ENCODE data around the gene CACNA2D4. TPM values are rescaled to one million over a fixed set of nuclear protein-coding genes. Genes with fewer than 3 reads are reported as not detected.

The CACNA2D4 gene
- total and polyA plus RNA-seq, 4 donors = 0.82 to 2.8 (median 1.3) TPM

DNA sequence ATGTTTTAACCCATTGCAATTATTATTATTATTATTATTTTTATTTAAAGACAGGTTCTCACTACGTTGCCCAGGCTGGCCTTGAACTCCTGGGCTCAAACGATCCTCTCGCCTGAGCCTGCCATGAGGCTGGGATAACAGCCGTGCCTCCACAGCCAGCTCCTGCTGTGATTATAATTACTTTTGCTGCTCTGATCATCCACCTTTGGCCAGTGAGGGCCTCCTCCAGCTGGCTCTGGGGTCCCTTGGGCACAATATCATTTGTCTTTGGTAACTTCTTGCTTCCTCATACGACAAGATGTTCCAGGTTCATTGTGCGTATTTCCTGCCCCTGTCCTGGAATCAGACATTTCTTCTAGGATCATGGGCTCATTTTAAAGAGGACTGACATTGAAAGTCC lies 69.7 kb downstream of the CACNA2D4 start:
- Histone ChIP-seq H3K9me3 (ENCODE audit: control insufficient read depth in 4 of 4, low read length in 3 of 4) (no peaks in the 10 kb centered on the region), H3K4me1 (ENCODE audit: control insufficient read depth in 4 of 4, insufficient read depth in 4 of 4, low read length in 3 of 4) (no peaks in the 10 kb centered on the region), H3K36me3 (ENCODE audit: control insufficient read depth in 4 of 4, insufficient read depth in 3 of 4, low read depth in 1 of 4, low read length in 3 of 4) (no peaks in the 10 kb centered on the region), H3K27ac (ENCODE audit: low read depth in 1 of 2, low read length in 2 of 2) (no peak overlapping the region), H3K4me3 (ENCODE audit: low read depth in 1 of 3, low read length in 3 of 3) (no peak overlapping the region), H3K27me3 (ENCODE audit: control insufficient read depth in 4 of 4, insufficient read depth in 4 of 4, low read length in 3 of 4) (no peaks in the 10 kb centered on the region), H3K9ac (ENCODE audit: low read depth in 1 of 2, low read length in 2 of 2) (no peak overlapping the region)
- 82% methylated on average over 6 of the region's 6 CpGs for WGBS
- TF ChIP-seq, protein P1, sequence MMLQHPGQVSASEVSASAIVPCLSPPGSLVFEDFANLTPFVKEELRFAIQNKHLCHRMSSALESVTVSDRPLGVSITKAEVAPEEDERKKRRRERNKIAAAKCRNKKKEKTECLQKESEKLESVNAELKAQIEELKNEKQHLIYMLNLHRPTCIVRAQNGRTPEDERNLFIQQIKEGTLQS (IDR thresholded peaks at IDR 0.05) = no peak
- TF ChIP-seq HNF4G (IDR thresholded peaks at IDR 0.05) (no peak), JUND (IDR thresholded peaks at IDR 0.05) (no peak), FOXA2 (IDR thresholded peaks at IDR 0.05) (no peak), EGR1 (IDR thresholded peaks at IDR 0.05; ENCODE audit: low read depth in 2 of 2) (no peak)
- TF ChIP-seq, protein P2, sequence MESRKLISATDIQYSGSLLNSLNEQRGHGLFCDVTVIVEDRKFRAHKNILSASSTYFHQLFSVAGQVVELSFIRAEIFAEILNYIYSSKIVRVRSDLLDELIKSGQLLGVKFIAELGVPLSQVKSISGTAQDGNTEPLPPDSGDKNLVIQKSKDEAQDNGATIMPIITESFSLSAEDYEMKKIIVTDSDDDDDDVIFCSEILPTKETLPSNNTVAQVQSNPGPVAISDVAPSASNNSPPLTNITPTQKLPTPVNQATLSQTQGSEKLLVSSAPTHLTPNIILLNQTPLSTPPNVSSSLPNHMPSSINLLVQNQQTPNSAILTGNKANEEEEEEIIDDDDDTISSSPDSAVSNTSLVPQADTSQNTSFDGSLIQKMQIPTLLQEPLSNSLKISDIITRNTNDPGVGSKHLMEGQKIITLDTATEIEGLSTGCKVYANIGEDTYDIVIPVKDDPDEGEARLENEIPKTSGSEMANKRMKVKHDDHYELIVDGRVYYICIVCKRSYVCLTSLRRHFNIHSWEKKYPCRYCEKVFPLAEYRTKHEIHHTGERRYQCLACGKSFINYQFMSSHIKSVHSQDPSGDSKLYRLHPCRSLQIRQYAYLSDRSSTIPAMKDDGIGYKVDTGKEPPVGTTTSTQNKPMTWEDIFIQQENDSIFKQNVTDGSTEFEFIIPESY (IDR thresholded peaks at IDR 0.05) = no peak
- DNase-seq (ENCODE audit: low spot score) = no peak

DNA sequence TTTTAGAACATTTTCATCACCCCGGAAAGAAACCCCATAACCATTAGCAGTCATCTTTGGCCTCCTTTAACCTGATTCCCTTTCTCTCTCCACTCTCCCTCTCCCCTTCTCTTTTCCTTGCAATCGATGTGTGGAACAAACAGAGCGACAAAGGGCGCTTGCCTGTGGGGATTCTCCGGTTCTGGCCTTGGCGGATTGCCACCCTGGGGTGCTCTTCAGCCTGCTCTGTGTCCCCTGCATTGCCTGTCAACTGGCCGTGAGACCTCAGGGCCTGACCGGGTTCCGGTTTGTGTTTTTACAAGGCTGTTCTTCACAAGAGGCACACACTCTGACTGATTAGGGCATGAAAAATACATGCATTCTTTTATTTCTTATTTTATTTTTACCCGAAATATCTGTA lies 70.3 kb downstream of the CACNA2D4 start:
- Histone ChIP-seq H3K9me3 (ENCODE audit: control insufficient read depth in 4 of 4, low read length in 3 of 4) (no peaks in the 10 kb centered on the region), H3K36me3 (ENCODE audit: control insufficient read depth in 4 of 4, insufficient read depth in 3 of 4, low read depth in 1 of 4, low read length in 3 of 4) (no peaks in the 10 kb centered on the region), H3K27ac (ENCODE audit: low read depth in 1 of 2, low read length in 2 of 2) (no peak overlapping the region), H3K4me1 (ENCODE audit: control insufficient read depth in 4 of 4, insufficient read depth in 4 of 4, low read length in 3 of 4) (no peaks in the 10 kb centered on the region), H3K27me3 (ENCODE audit: control insufficient read depth in 4 of 4, insufficient read depth in 4 of 4, low read length in 3 of 4) (no peaks in the 10 kb centered on the region), H3K9ac (ENCODE audit: low read depth in 1 of 2, low read length in 2 of 2) (no peak overlapping the region), H3K4me3 (ENCODE audit: low read depth in 1 of 3, low read length in 3 of 3) (no peak overlapping the region)
- no peak for DNase-seq (ENCODE audit: low spot score)
- TF ChIP-seq, protein P1 (IDR thresholded peaks at IDR 0.05) = no peak
- TF ChIP-seq TAF1 (conservative IDR thresholded peaks at IDR 0.05) (no peak), FOXA2 (IDR thresholded peaks at IDR 0.05) (no peak), RAD21 (IDR thresholded peaks at IDR 0.05) (no peak), YY1 (IDR thresholded peaks at IDR 0.05) (no peak), HNF4G (IDR thresholded peaks at IDR 0.05) (no peak), FOXA1 (IDR thresholded peaks at IDR 0.05) (no peak), RXRA (IDR thresholded peaks at IDR 0.05) (no peak), JUND (IDR thresholded peaks at IDR 0.05) (no peak), HNF4A (conservative IDR thresholded peaks at IDR 0.05) (no peak), SP1 (IDR thresholded peaks at IDR 0.05) (no peak), NR2F2 (IDR thresholded peaks at IDR 0.05) (no peak), EGR1 (IDR thresholded peaks at IDR 0.05; ENCODE audit: low read depth in 2 of 2) (no peak), GABPA (IDR thresholded peaks at IDR 0.05 in 1 of 2, conservative IDR thresholded peaks at IDR 0.05 in 1 of 2) (no peak)
- TF ChIP-seq, protein P3, sequence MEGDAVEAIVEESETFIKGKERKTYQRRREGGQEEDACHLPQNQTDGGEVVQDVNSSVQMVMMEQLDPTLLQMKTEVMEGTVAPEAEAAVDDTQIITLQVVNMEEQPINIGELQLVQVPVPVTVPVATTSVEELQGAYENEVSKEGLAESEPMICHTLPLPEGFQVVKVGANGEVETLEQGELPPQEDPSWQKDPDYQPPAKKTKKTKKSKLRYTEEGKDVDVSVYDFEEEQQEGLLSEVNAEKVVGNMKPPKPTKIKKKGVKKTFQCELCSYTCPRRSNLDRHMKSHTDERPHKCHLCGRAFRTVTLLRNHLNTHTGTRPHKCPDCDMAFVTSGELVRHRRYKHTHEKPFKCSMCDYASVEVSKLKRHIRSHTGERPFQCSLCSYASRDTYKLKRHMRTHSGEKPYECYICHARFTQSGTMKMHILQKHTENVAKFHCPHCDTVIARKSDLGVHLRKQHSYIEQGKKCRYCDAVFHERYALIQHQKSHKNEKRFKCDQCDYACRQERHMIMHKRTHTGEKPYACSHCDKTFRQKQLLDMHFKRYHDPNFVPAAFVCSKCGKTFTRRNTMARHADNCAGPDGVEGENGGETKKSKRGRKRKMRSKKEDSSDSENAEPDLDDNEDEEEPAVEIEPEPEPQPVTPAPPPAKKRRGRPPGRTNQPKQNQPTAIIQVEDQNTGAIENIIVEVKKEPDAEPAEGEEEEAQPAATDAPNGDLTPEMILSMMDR (IDR thresholded peaks at IDR 0.05; ENCODE audit: low read depth, low read length, missing input control) = no peak
- TF ChIP-seq, protein P4, sequence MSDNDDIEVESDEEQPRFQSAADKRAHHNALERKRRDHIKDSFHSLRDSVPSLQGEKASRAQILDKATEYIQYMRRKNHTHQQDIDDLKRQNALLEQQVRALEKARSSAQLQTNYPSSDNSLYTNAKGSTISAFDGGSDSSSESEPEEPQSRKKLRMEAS (IDR thresholded peaks at IDR 0.05) = no peak
- TF ChIP-seq, protein P5, sequence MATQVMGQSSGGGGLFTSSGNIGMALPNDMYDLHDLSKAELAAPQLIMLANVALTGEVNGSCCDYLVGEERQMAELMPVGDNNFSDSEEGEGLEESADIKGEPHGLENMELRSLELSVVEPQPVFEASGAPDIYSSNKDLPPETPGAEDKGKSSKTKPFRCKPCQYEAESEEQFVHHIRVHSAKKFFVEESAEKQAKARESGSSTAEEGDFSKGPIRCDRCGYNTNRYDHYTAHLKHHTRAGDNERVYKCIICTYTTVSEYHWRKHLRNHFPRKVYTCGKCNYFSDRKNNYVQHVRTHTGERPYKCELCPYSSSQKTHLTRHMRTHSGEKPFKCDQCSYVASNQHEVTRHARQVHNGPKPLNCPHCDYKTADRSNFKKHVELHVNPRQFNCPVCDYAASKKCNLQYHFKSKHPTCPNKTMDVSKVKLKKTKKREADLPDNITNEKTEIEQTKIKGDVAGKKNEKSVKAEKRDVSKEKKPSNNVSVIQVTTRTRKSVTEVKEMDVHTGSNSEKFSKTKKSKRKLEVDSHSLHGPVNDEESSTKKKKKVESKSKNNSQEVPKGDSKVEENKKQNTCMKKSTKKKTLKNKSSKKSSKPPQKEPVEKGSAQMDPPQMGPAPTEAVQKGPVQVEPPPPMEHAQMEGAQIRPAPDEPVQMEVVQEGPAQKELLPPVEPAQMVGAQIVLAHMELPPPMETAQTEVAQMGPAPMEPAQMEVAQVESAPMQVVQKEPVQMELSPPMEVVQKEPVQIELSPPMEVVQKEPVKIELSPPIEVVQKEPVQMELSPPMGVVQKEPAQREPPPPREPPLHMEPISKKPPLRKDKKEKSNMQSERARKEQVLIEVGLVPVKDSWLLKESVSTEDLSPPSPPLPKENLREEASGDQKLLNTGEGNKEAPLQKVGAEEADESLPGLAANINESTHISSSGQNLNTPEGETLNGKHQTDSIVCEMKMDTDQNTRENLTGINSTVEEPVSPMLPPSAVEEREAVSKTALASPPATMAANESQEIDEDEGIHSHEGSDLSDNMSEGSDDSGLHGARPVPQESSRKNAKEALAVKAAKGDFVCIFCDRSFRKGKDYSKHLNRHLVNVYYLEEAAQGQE (IDR thresholded peaks at IDR 0.05) = no peak
- TF ChIP-seq, protein P2 (IDR thresholded peaks at IDR 0.05) = no peak
- WGBS = 77% methylated on average over 10 of the region's 10 CpGs
